Amniotic stem cell (primary cell): ENCODE measurements around the gene CFAP61.
"Not testable (repeated sequence)": the region's sequence is repeated elsewhere in the genome, so short reads cannot be mapped to it uniquely, and the experiment has no call there.

Experiments used
- DNase-seq: peaks from one replicate; lab custom pipeline; 2025; lab: John Stamatoyannopoulos, UW

CFAP61 gene

GRCh38 chr20:20052074-20052970 lies at the start of gene CFAP61, which contains the start of gene CRNKL1:
TSS of gene CFAP61 (plus strand) at chr20:20052532. CDS start at chr20:20056654, 4,122 bp downstream.
TSS of gene CRNKL1 (minus strand) at chr20:20052466. CDS start at chr20:20052342, 124 bp downstream.
- DNase-seq, result peak; percentile 85

- DNase-seq, result no peak
Measured at GRCh38 chr20:20003031-20003954, 49.0 kb upstream of the CFAP61 start.

GRCh38 chr20:20003955-20004322 lies 48.4 kb upstream of the CFAP61 start:
- DNase-seq, result not testable (repeated sequence)

GRCh38 chr20:20005342-20005741 lies 47.0 kb upstream of the CFAP61 start:
- DNase-seq, result no peak

- DNase-seq, result no peak
Measured at GRCh38 chr20:20009784-20010253, 42.5 kb upstream of the CFAP61 start.

GRCh38 chr20:20010639-20011500 lies 41.5 kb upstream of the CFAP61 start:
- peak; percentile 3 for DNase-seq

GRCh38 chr20:20012541-20012940 lies 39.8 kb upstream of the CFAP61 start:
- no peak for DNase-seq

GRCh38 chr20:20014659-20015058 lies 37.7 kb upstream of the CFAP61 start:
- DNase-seq, result no peak

- peak; percentile 83 for DNase-seq
Measured at GRCh38 chr20:20017001-20017843, 35.1 kb upstream of the CFAP61 start, which contains the start of gene NAA20. TSS of gene NAA20 (plus strand) at chr20:20017362. CDS start at chr20:20017397, 35 bp downstream.

- no peak for DNase-seq
Measured at GRCh38 chr20:20017844-20018185, 34.5 kb upstream of the CFAP61 start.

- no peak for DNase-seq
Measured at GRCh38 chr20:20018366-20018765, 34.0 kb upstream of the CFAP61 start.

GRCh38 chr20:20019123-20019522 lies 33.2 kb upstream of the CFAP61 start:
- no peak for DNase-seq

GRCh38 chr20:20020908-20021307 lies 31.4 kb upstream of the CFAP61 start:
- no peak for DNase-seq

GRCh38 chr20:20021835-20022234 lies 30.5 kb upstream of the CFAP61 start:
- DNase-seq, result no peak

GRCh38 chr20:20022498-20022897 lies 29.8 kb upstream of the CFAP61 start:
- DNase-seq, result no peak

- no peak for DNase-seq
Measured at GRCh38 chr20:20023395-20023794, 28.9 kb upstream of the CFAP61 start.

- DNase-seq, result peak; percentile 8
Measured at GRCh38 chr20:20024942-20025341, 27.4 kb upstream of the CFAP61 start.

- DNase-seq, result no peak
Measured at GRCh38 chr20:20027284-20027683, 25.0 kb upstream of the CFAP61 start.

- DNase-seq, result no peak
Measured at GRCh38 chr20:20031790-20032189, 20.5 kb upstream of the CFAP61 start.

GRCh38 chr20:20034486-20034885 lies 17.8 kb upstream of the CFAP61 start:
- no peak for DNase-seq

GRCh38 chr20:20036756-20037155 lies 15.6 kb upstream of the CFAP61 start:
- no peak for DNase-seq
